Measurements from ENCODE around the gene ACVR1. TPM values are rescaled to one million over a fixed set of nuclear protein-coding genes. Genes with fewer than 3 reads are reported as not detected.

Gene ACVR1
- polyA plus RNA-seq, 3 donors from 2014 or later = 0.46 to 1.4 (median 1.1) TPM

- peaks cover 0 to 7% (median 2%) of the 10 kb centered on the region in 3 donors for H3K36me3 Mint-ChIP-seq
- peaks cover 0 to 1% (median 0%) of the 10 kb centered on the region in 3 donors for H3K27me3 Mint-ChIP-seq (ENCODE audit: low read depth in 3 of 3)
- no peak overlapping the region for H3K27ac Mint-ChIP-seq
- H3K4me3 Mint-ChIP-seq = no peak overlapping the region
- DNase-seq = no peak
- H3K4me1 Mint-ChIP-seq = no peaks in the 10 kb centered on the region
- H3K9me3 Mint-ChIP-seq = no peaks in the 10 kb centered on the region
Observed at GRCh38 chr2:157804355-157804754, 71.8 kb downstream of the ACVR1 start.

DNA sequence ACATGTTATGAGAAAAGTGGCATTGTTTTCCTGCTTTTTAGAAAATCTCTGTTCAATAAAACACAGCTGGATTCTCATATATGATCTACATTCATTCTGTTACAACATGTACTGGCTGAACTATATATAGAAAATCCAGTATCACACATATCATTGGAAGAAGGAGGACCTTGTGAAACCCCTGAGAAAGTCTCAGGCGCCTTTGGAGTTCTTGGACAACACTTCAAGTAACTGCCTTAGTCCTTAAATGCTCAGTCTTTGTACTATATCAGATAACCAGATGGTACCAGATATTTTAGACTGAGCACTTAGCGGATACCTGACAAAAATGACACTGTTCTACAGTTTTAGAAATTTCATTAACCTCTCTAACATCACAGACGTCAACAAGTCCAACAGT lies 72.2 kb downstream of the ACVR1 start:
- no peaks in the 10 kb centered on the region for H3K4me1 Mint-ChIP-seq
- no peaks in the 10 kb centered on the region for H3K9me3 Mint-ChIP-seq
- H3K27me3 Mint-ChIP-seq (ENCODE audit: low read depth in 3 of 3) = peaks cover 0 to 1% (median 0%) of the 10 kb centered on the region in 3 donors
- no peak overlapping the region for H3K27ac Mint-ChIP-seq
- DNase-seq = no peak
- H3K4me3 Mint-ChIP-seq = no peak overlapping the region
- H3K36me3 Mint-ChIP-seq = peaks cover 0 to 4% (median 0%) of the 10 kb centered on the region in 3 donors

- Mint-ChIP-seq H3K27me3 (ENCODE audit: low read depth in 3 of 3) (peaks cover 0 to 1% (median 0%) of the 10 kb centered on the region in 3 donors), H3K4me3 (no peak overlapping the region), H3K9me3 (no peaks in the 10 kb centered on the region), H3K36me3 (peaks cover 0 to 4% (median 0%) of the 10 kb centered on the region in 3 donors), H3K4me1 (no peaks in the 10 kb centered on the region), H3K27ac (no peak overlapping the region)
- DNase-seq = no peak
Observed at GRCh38 chr2:157803476-157803875, 72.7 kb downstream of the ACVR1 start.

DNA sequence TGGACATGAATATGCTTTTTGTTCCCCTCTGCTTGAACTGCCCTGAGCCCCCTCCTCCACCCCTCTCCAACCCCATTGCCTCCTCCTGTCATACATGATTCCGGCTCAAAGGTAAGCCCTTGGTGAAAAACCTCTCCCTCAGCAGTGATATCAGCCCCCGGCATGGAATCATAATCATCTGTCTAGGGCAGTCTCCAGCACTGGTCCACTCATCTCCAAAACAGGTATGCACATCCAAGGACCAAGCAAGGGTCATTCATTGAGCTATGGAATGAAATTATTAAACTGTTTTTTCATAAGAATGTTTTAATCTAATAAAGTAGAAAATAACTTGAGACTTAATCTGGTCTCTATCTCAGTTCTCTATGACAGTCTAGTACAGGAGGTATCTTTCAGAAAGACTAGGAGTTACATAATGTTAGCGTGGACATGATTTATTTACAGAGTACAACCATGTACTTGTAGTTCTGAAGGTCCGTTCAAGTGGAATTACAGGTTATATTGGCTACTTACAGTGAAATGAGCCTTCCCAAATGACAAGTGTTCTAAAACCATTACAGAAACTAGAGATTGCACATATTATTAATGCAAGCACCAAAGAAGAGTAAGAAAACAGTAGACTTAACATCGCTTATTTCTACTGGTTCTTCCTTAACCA lies 75.2 kb downstream of the ACVR1 start:
- no peak overlapping the region for H3K27ac Mint-ChIP-seq
- H3K36me3 Mint-ChIP-seq = peaks cover 0 to 11% (median 4%) of the 10 kb centered on the region in 3 donors
- no peak for DNase-seq
- H3K9me3 Mint-ChIP-seq = no peaks in the 10 kb centered on the region
- H3K4me1 Mint-ChIP-seq = no peaks in the 10 kb centered on the region
- no peaks in the 10 kb centered on the region for H3K27me3 Mint-ChIP-seq (ENCODE audit: low read depth in 3 of 3)
- H3K4me3 Mint-ChIP-seq = no peak overlapping the region

GRCh38 chr2:157793053-157793612 lies 83.0 kb downstream of the ACVR1 start:
- Mint-ChIP-seq H3K27ac (no peak overlapping the region), H3K9me3 (no peaks in the 10 kb centered on the region), H3K4me1 (peaks cover 0 to 10% of the 10 kb centered on the region in 2 donors), H3K36me3 (peaks cover 0 to 11% (median 3%) of the 10 kb centered on the region in 3 donors), H3K27me3 (ENCODE audit: low read depth in 3 of 3) (no peaks in the 10 kb centered on the region), H3K4me3 (no peak overlapping the region)
- DNase-seq = no peak

DNA sequence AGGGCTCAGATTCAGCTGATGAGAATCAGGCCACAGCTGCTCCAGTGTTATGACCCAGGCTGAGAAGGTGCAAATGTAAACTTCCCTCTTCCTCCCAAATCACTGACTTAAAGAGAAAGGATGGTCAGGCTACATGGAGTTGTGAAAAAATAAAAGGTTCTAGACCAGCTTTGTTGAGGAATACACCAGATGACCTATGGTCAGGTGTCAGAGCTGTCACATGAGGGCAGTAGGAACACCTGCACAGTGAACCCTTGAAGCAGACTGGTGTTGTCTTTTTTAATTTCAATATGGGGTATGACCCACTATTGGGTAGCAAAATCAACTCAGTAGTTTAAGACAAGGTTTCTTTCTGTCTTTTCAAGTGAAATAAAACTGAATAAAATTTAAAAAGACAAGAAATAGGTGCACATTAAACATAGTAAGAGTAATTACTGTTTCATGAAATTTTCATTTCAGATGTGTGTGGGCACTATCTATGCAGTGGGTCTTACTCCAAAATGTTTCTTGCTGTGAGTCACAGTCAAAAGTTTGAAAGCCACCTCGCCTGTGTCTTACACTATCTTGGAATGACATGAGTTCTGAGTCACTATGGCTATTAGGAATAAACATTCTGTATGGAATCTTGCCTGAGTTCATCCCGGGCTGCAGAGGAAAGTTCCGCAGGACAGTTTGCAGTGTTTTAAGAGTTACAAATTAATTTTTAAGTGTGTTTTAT lies 83.6 kb downstream of the ACVR1 start:
- Mint-ChIP-seq H3K27ac (no peak overlapping the region), H3K36me3 (peaks cover 0 to 5% (median 0%) of the 10 kb centered on the region in 3 donors), H3K4me3 (no peak overlapping the region), H3K9me3 (no peaks in the 10 kb centered on the region), H3K4me1 (peaks cover 0 to 10% of the 10 kb centered on the region in 2 donors), H3K27me3 (ENCODE audit: low read depth in 3 of 3) (no peaks in the 10 kb centered on the region)
- no peak for DNase-seq

DNA sequence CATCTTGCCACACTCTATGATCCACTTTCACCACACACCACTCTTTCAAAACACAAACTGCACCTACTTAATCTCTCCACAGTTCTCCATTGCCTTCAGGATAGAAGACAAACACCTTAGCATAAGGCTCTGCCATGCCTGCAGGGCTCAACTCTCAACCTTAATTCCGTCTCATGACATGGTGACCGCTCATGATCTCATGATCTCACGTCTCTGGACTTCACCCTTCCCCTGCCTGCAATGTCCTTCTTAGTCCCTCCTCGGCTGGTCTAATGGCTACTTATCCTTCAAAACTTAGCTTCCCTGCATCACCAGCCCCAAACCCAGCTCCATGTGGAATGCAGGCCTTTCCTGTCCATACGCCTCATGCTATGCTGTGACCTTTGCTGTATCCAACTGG lies 85.3 kb downstream of the ACVR1 start:
- Mint-ChIP-seq H3K27me3 (ENCODE audit: low read depth in 3 of 3) (no peaks in the 10 kb centered on the region), H3K4me3 (no peak overlapping the region), H3K36me3 (no peaks in the 10 kb centered on the region), H3K4me1 (peaks cover 0 to 10% of the 10 kb centered on the region in 2 donors), H3K27ac (no peak overlapping the region), H3K9me3 (no peaks in the 10 kb centered on the region)
- no peak for DNase-seq

- Mint-ChIP-seq H3K27ac (no peak overlapping the region), H3K27me3 (ENCODE audit: low read depth in 3 of 3) (no peaks in the 10 kb centered on the region), H3K4me1 (peaks cover 0 to 10% of the 10 kb centered on the region in 2 donors), H3K4me3 (peak overlapping the region in 1 of 5 donors; percentile 5), H3K9me3 (no peaks in the 10 kb centered on the region), H3K36me3 (no peaks in the 10 kb centered on the region)
- no peak for DNase-seq
Observed at GRCh38 chr2:157789933-157790511, 86.1 kb downstream of the ACVR1 start.

GRCh38 chr2:157789256-157789655 lies 86.9 kb downstream of the ACVR1 start:
- no peak overlapping the region for H3K27ac Mint-ChIP-seq
- no peak overlapping the region for H3K4me3 Mint-ChIP-seq
- H3K27me3 Mint-ChIP-seq (ENCODE audit: low read depth in 3 of 3) = no peaks in the 10 kb centered on the region
- H3K36me3 Mint-ChIP-seq = no peaks in the 10 kb centered on the region
- no peaks in the 10 kb centered on the region for H3K9me3 Mint-ChIP-seq
- peaks cover 0 to 10% of the 10 kb centered on the region in 2 donors for H3K4me1 Mint-ChIP-seq
- no peak for DNase-seq

DNA sequence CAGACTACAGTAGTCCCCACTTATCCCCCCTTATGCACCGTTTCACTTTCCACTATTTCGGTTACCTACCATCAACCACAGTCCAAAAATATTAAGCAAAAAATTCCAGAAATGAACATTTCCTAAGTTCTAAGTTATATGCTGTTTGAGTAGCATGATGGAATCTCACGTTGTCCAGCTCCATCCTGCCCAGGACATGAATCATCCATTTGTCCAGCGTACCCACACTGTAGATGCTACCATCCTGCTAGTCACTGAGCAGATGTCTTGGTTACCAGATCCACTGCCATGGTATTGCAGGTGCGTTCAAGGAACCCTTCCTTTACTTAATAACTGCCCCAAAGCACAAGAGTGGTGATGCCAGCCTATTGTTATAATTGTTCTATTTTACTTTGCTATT lies 87.9 kb downstream of the ACVR1 start:
- DNase-seq = no peak
- no peaks in the 10 kb centered on the region for H3K9me3 Mint-ChIP-seq
- no peak overlapping the region for H3K27ac Mint-ChIP-seq
- H3K36me3 Mint-ChIP-seq = no peaks in the 10 kb centered on the region
- H3K4me3 Mint-ChIP-seq = no peak overlapping the region
- H3K27me3 Mint-ChIP-seq (ENCODE audit: low read depth in 3 of 3) = no peaks in the 10 kb centered on the region
- H3K4me1 Mint-ChIP-seq = peaks cover 0 to 18% of the 10 kb centered on the region in 2 donors

GRCh38 chr2:157787364-157787938 lies 88.7 kb downstream of the ACVR1 start:
- H3K27me3 Mint-ChIP-seq (ENCODE audit: low read depth in 3 of 3) = no peaks in the 10 kb centered on the region

GRCh38 chr2:157786663-157787363 lies 89.3 kb downstream of the ACVR1 start:
- Mint-ChIP-seq H3K4me1 (peaks cover 2 to 27% of the 10 kb centered on the region in 2 donors), H3K27ac (no peak overlapping the region), H3K9me3 (no peaks in the 10 kb centered on the region)

More at GRCh38 chr2:157787364-157787938, 88.7 kb downstream of the ACVR1 start:
- Mint-ChIP-seq H3K4me3 (no peak overlapping the region), H3K36me3 (no peaks in the 10 kb centered on the region), H3K4me1 (peaks cover 0 to 21% of the 10 kb centered on the region in 2 donors), H3K27ac (no peak overlapping the region), H3K9me3 (no peaks in the 10 kb centered on the region)
- no peak for DNase-seq

DNA sequence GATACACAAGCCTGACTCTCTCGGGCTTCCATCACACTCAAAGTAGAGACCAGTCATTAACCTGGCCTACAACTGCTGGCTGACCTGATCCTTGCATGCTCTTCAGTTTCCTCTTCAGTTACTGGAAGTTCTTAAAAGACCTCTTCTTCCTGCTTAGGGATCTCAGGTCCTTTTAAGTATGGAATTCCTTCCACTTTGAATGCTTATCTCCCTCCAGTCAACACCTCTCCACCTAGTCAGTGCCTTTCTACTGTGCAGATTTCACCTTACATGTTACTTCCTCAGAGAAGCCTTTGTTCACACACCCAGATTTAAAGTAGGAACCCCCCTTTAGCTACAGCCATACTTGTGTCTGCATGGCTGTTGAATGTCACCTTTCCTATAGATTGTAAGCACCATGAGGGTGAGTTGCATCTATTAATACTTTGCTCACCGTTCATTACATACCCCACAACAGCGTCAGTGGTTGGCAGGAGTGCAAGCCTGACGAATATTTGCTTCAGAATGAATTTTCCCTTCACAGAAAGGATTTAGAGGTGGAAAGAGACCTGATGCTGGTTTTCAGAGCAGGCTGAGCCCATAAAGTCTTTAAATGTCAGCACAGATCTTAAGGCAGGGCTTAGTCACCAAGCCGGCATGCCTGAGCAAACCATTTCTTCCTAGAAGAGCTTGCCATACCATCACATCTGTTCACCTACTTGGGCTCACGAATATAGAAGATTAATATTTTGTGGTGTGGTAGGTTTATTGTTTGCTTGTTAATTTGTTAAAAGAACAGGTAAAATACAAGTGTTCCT lies 90.1 kb downstream of the ACVR1 start:
- no peak overlapping the region for H3K27ac Mint-ChIP-seq
- H3K4me3 Mint-ChIP-seq = no peak overlapping the region
- no peaks in the 10 kb centered on the region for H3K27me3 Mint-ChIP-seq (ENCODE audit: low read depth in 3 of 3)
- DNase-seq = no peak
- H3K36me3 Mint-ChIP-seq = no peaks in the 10 kb centered on the region
- no peaks in the 10 kb centered on the region for H3K9me3 Mint-ChIP-seq
- H3K4me1 Mint-ChIP-seq = peaks cover 2 to 28% of the 10 kb centered on the region in 2 donors

More at GRCh38 chr2:157786663-157787363, 89.3 kb downstream of the ACVR1 start:
- H3K4me3 Mint-ChIP-seq = no peak overlapping the region
- DNase-seq = no peak
- no peaks in the 10 kb centered on the region for H3K36me3 Mint-ChIP-seq
- no peaks in the 10 kb centered on the region for H3K27me3 Mint-ChIP-seq (ENCODE audit: low read depth in 3 of 3)
